SHP77 treated with DMSO at 0.1 percent for 48 hours (cell line): ENCODE data around the gene TNK1.

ENCODE experiments used
- DNase-seq: peaks from one replicate; lab custom pipeline; 2025; lab: John Stamatoyannopoulos, UW

TNK1 gene

DNA sequence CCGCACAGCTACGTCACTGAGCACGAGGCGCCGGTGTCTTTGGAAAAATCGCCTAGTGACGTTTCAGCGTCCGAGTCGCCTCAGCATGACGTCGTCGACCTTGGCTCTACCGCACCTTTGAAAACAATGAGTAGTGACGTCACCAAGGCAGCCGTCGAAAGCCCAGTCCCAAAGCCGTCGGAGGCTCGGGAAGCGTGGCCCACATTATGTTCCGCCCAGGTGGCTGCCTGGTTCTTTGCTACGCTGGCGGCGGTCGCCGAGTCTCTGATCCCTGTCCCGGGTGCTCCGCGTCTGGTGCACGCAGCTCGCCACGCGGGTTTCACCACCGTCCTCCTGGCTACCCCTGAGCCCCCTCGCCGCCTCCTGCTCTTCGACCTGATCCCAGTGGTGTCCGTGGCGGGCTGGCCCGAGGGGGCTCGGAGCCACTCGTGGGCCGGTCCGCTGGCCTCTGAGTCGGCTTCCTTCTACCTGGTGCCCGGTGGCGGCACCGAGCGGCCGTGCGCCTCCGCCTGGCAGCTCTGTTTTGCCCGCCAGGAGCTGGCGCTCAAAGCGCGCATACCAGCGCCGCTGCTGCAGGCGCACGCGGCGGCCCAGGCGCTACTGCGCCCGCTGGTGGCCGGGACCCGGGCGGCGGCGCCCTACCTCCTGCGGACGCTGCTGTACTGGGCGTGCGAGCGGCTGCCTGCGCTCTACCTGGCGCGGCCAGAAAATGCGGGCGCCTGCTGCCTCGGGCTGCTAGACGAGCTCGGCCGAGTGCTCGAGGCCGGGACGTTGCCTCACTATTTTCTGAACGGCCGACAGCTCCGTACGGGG, 55.9 kb downstream of the TNK1 start:
- peak; percentile 80 for DNase-seq

DNA sequence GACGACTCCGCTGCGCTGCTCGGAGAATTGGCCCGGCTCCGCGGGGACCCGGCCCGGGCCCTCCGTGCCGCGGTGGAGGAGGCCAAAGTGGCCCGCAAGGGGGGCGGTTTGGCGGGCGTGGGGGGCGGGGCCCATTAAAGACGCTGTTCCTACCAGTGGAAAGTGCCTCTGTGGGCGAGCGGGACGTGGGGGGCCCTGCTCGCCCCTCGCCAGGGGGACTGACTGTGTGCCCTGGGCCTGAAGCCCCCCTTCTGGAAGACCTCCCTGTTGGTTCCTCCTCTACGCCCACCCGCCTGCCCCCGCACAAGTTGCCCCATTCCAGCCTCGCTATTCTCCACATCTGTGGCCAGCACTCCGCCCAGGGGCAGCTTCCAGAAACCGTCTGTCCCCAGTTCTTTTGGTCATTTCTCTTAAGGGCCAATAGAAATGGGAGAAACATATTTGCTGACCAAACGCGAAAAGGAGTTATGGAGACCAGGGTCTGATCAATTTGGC, 56.5 kb downstream of the TNK1 start:
- no peak for DNase-seq

DNA sequence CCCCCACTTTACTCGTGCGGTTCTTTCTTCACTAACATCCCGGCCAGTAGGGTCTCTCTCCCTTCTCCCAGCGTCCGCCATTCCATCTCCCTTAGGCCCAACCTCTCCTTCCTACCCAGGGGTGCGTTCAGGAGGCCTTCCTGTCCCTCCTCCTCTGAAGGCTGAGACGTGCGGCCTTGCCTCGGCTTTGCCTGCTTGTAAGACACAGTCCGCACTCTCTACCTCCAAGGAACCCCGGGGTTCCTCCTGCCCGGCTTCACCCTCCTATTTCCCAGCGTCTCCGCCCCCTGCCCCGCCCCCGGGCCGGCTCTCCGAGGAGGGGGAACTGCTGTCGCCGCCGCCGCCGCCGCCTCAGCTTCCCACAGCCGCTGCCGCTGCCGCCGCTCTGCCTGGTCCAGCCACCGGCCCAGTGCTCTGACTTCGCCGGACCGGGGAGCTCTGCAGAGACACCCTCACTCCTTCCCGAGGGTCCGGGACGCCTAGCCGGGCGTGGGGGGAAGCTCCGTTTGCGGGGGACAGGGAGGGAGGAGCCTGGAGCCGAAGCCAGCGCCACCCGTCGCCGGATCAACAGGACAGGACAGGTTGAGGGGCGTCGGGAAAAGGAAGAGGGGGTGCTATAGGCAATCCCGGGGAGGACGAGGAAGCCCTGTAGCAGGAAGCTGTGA, 57.2 kb downstream of the TNK1 start:
- no peak for DNase-seq

DNA sequence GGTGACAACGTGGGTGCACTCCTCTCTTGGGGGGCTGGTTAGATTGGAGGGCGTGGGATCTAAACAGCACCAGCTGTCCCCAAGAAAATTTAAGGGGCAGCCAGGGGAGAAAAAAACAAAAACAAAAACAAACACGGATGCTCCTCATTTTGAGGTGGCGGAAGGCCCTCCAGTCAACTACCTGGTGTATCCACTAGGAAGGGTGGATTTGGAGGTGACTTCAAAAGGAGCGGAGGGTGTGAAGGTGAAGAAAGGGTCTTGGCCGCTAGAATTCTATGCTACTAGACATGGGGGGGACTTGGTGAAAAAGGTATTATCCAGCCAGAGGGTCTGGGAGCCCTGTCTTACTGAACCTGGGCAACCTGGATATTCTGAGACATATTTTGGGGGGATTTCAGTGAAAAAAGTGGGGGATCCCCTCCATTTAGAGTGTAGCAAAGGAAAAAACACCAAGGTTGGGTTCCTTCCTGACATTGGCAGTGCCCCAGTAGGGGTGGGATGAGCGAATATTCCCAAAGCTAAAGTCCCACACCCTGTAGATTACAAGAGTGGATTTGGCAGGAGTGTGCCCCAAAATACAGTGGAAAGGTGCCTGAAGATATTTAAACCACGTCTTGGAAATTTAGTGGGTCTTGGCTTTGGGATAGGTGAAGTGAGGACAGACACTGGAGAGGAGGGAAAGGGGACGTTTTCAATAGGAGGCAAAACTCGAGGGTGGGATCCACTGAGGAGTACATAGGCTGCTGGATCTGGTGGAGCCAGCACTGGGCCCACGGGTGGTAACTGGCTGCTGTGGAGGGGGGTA, 58.0 kb downstream of the TNK1 start:
- no peak for DNase-seq
